ENCODE measurements around the gene PNLIPRP2. TPM values are rescaled to one million over a fixed set of nuclear protein-coding genes. Genes with fewer than 3 reads are reported as not detected.

The PNLIPRP2 gene
- total RNA-seq, 1 experiment from 2014 or later = not detected

- Mint-ChIP-seq H3K36me3 (ENCODE audit: insufficient read depth, unreplicated experiment) (no peaks in the 10 kb centered on the region), H3K27ac (ENCODE audit: unreplicated experiment) (no peak overlapping the region), H3K9me3 (ENCODE audit: low read depth, unreplicated experiment) (no peaks in the 10 kb centered on the region), H3K4me3 (ENCODE audit: low read depth, unreplicated experiment) (no peak overlapping the region), H3K4me1 (ENCODE audit: low read depth, unreplicated experiment) (no peaks in the 10 kb centered on the region), H3K27me3 (ENCODE audit: unreplicated experiment) (peaks cover 14% of the 10 kb centered on the region)
- CTCF ChIA-PET = interaction anchor here (0.7 kb wide), 1 partner anchor 513 kb away, joined by 4 read pairs; no protein-coding TSS in a partner anchor
- TF ChIP-seq CTCF (IDR thresholded peaks at IDR 0.05; ENCODE audit: unreplicated experiment) = no peak
- intact Hi-C loops (cut with micrococcal nuclease; ENCODE audit: unreplicated experiment) = no loop called here
- no peak for DNase-seq
- BruUV-seq (replicated peaks) = no TSS peak
These were observed 40.1 kb downstream of the PNLIPRP2 start for GRCh38 chr10:116660860-116661259.

- TF ChIP-seq CTCF (IDR thresholded peaks at IDR 0.05; ENCODE audit: unreplicated experiment) = no peak
- H3K9me3 Mint-ChIP-seq (ENCODE audit: low read depth, unreplicated experiment) = no peaks in the 10 kb centered on the region
- no TSS peak for BruUV-seq (replicated peaks)
- peaks cover 20% of the 10 kb centered on the region for H3K27me3 Mint-ChIP-seq (ENCODE audit: unreplicated experiment)
- no peaks in the 10 kb centered on the region for H3K4me1 Mint-ChIP-seq (ENCODE audit: low read depth, unreplicated experiment)
- no peak for DNase-seq
- CTCF ChIA-PET = interaction anchor here (0.7 kb wide), 1 partner anchor 193 kb away, joined by 4 read pairs; no protein-coding TSS in a partner anchor
- intact Hi-C loops (cut with micrococcal nuclease; ENCODE audit: unreplicated experiment) = no loop called here
- H3K4me3 Mint-ChIP-seq (ENCODE audit: low read depth, unreplicated experiment) = no peak overlapping the region
- no peak overlapping the region for H3K27ac Mint-ChIP-seq (ENCODE audit: unreplicated experiment)
- no peaks in the 10 kb centered on the region for H3K36me3 Mint-ChIP-seq (ENCODE audit: insufficient read depth, unreplicated experiment)
These were observed 42.6 kb downstream of the PNLIPRP2 start for GRCh38 chr10:116663342-116663741.

- Mint-ChIP-seq H3K27ac (ENCODE audit: unreplicated experiment) (no peak overlapping the region), H3K9me3 (ENCODE audit: low read depth, unreplicated experiment) (no peaks in the 10 kb centered on the region), H3K27me3 (ENCODE audit: unreplicated experiment) (peaks cover 23% of the 10 kb centered on the region), H3K36me3 (ENCODE audit: insufficient read depth, unreplicated experiment) (no peaks in the 10 kb centered on the region), H3K4me1 (ENCODE audit: low read depth, unreplicated experiment) (no peaks in the 10 kb centered on the region), H3K4me3 (ENCODE audit: low read depth, unreplicated experiment) (no peak overlapping the region)
- CTCF ChIA-PET = interaction anchor here (0.7 kb wide), 1 partner anchor 1219 kb away, joined by 3 read pairs; no protein-coding TSS in a partner anchor
- no peak for TF ChIP-seq CTCF (IDR thresholded peaks at IDR 0.05; ENCODE audit: unreplicated experiment)
- intact Hi-C loops (cut with micrococcal nuclease; ENCODE audit: unreplicated experiment) = no loop called here
- BruUV-seq (replicated peaks) = no TSS peak
- DNase-seq = no peak
These were observed 43.9 kb downstream of the PNLIPRP2 start for GRCh38 chr10:116664631-116665030.

GRCh38 chr10:116665541-116666125 lies 44.9 kb downstream of the PNLIPRP2 start:
- intact Hi-C loops (cut with micrococcal nuclease; ENCODE audit: unreplicated experiment) = no loop called here
- Mint-ChIP-seq H3K36me3 (ENCODE audit: insufficient read depth, unreplicated experiment) (no peaks in the 10 kb centered on the region), H3K27me3 (ENCODE audit: unreplicated experiment) (peaks cover 23% of the 10 kb centered on the region), H3K9me3 (ENCODE audit: low read depth, unreplicated experiment) (no peaks in the 10 kb centered on the region), H3K27ac (ENCODE audit: unreplicated experiment) (no peak overlapping the region), H3K4me3 (ENCODE audit: low read depth, unreplicated experiment) (no peak overlapping the region), H3K4me1 (ENCODE audit: low read depth, unreplicated experiment) (no peaks in the 10 kb centered on the region)
- TF ChIP-seq CTCF (IDR thresholded peaks at IDR 0.05; ENCODE audit: unreplicated experiment) = no peak
- BruUV-seq (replicated peaks) = no TSS peak
- no peak for DNase-seq
- CTCF ChIA-PET = no interaction called here

Measured in Calu3 (cell line).